Cerebellar nuclear complex (tissue), 1 donor: ENCODE data around the gene TARDBP.
"Not testable (repeated sequence)": the region's sequence is repeated elsewhere in the genome, so short reads cannot be mapped to it uniquely, and the experiment has no call there.

Experiments used
- DNase-seq, 2 experiments: peaks; one replicate each; lab custom pipeline; 2025; lab: John Stamatoyannopoulos, UW

TARDBP gene

GRCh38 chr1:11042995-11043874 is 30.8 kb downstream of the TARDBP start:
- DNase-seq, result no peak

- DNase-seq, result no peak
These were observed 31.8 kb downstream of the TARDBP start for GRCh38 chr1:11044086-11044848.

- no peak for DNase-seq
These were observed 32.5 kb downstream of the TARDBP start for GRCh38 chr1:11044849-11045427.

- no peak for DNase-seq
These were observed 33.2 kb downstream of the TARDBP start for GRCh38 chr1:11045428-11046269.

- no peak for DNase-seq
These were observed 33.8 kb downstream of the TARDBP start for GRCh38 chr1:11046270-11046566.

- no peak for DNase-seq
These were observed 34.3 kb downstream of the TARDBP start, which contains the start of gene MASP2 for GRCh38 chr1:11046625-11047365. Gene MASP2, minus strand, starts transcription at chr1:11047239. Its CDS starts 32 bp downstream, at chr1:11047207.

GRCh38 chr1:11051121-11051520 is 38.7 kb downstream of the TARDBP start:
- DNase-seq, result not testable (repeated sequence)

- DNase-seq, result no peak
These were observed 39.5 kb downstream of the TARDBP start for GRCh38 chr1:11051781-11052511.

- no peak for DNase-seq
These were observed 40.6 kb downstream of the TARDBP start for GRCh38 chr1:11052839-11053757.

GRCh38 chr1:11053758-11054137 is 41.3 kb downstream of the TARDBP start:
- DNase-seq, result no peak

GRCh38 chr1:11054181-11054580 is 41.7 kb downstream of the TARDBP start:
- DNase-seq, result no peak

GRCh38 chr1:11054666-11055065 is 42.2 kb downstream of the TARDBP start:
- no peak for DNase-seq

- DNase-seq, result no peak
These were observed 43.2 kb downstream of the TARDBP start for GRCh38 chr1:11055676-11056075.

GRCh38 chr1:11056504-11056903 is 44.0 kb downstream of the TARDBP start:
- no peak for DNase-seq

GRCh38 chr1:11057477-11057876 is 45.0 kb downstream of the TARDBP start:
- DNase-seq, result no peak

- DNase-seq, result no peak
These were observed 45.6 kb downstream of the TARDBP start for GRCh38 chr1:11058026-11058425.

- no peak for DNase-seq
These were observed 46.2 kb downstream of the TARDBP start for GRCh38 chr1:11058595-11059154.

- DNase-seq, result no peak
These were observed 46.9 kb downstream of the TARDBP start for GRCh38 chr1:11059155-11059967.
